Measurements from ENCODE around the gene ATP9A. TPM values are rescaled to one million over a fixed set of nuclear protein-coding genes. Genes with fewer than 3 reads are reported as not detected.
A peak's percentile ranks its signal among the peaks of the same experiment; 100 is the strongest.

Gene ATP9A
- total RNA-seq, 1 experiment from 2014 or later: 12.1 TPM

- H3K27me3 ChIP-seq (ENCODE audit: insufficient read depth, low read length): no peaks in the 10 kb centered on the region
- no peak overlapping the region for H2BK120ac ChIP-seq (ENCODE audit: low read depth, low read length, poor library complexity, severe bottlenecking)
- no peak overlapping the region for H3K27ac ChIP-seq (ENCODE audit: insufficient read length, low read depth, low read length)
- H2BK15ac ChIP-seq (ENCODE audit: low read depth, low read length): no peak overlapping the region
- H2AK5ac ChIP-seq (ENCODE audit: insufficient read length, low read length): no peak overlapping the region
- H3K79me2 ChIP-seq (ENCODE audit: insufficient read depth, low read length): no peaks in the 10 kb centered on the region
- Mint-ChIP-seq H3K36me3 (ENCODE audit: insufficient read depth in 1 of 3, low read depth in 3 of 3) (no peaks in the 10 kb centered on the region), H3K9me3 (no peaks in the 10 kb centered on the region), H3K4me3 (no peak overlapping the region), H3K27me3 (ENCODE audit: low read depth) (no peaks in the 10 kb centered on the region), H3K27ac (peak overlapping the region in 1 of 3 experiments; percentile 44; a peak in 1 of 7 replicates), H3K4me1 (peaks cover 12 to 15% of the 10 kb centered on the region in 2 experiments; a peak in 3 of 4 replicates)
- H3K4me1 ChIP-seq (ENCODE audit: insufficient read depth, low read length): no peaks in the 10 kb centered on the region
- H4K8ac ChIP-seq (replicated peaks; ENCODE audit: insufficient read length, low read depth, low read length): no peak overlapping the region
- H3K14ac ChIP-seq (ENCODE audit: insufficient read depth, low read length): no peak overlapping the region; the same call in 1 of the 2 replicates
- H3K9ac ChIP-seq (ENCODE audit: extremely low read depth, insufficient read length, low read length): no peak overlapping the region
- no peak overlapping the region for H3K4ac ChIP-seq (ENCODE audit: low read depth, low read length)
- DNase-seq: no peak
- no peak overlapping the region for H2BK20ac ChIP-seq (ENCODE audit: low read depth, low read length, poor library complexity, severe bottlenecking)
- no peak overlapping the region for H3K56ac ChIP-seq (ENCODE audit: insufficient read length, low read depth, low read length)
- WGBS (ENCODE audit: extremely low coverage, insufficient read length, low lambda C conversion rate): no CpG with 5 or more reads among the region's 7 CpGs
- TF ChIP-seq CTCF (conservative IDR thresholded peaks at IDR 0.05): no peak
- H3K9me3 ChIP-seq (ENCODE audit: control insufficient read depth, low read depth, low read length): no peaks in the 10 kb centered on the region
- H3K4me2 ChIP-seq (ENCODE audit: insufficient read depth, insufficient read length, low read length): no peak overlapping the region
- H3T11ph ChIP-seq (ENCODE audit: low read length): no peak overlapping the region
- no peak overlapping the region for H2BK5ac ChIP-seq (ENCODE audit: insufficient read length, low read length)
- no peak overlapping the region for H2AFZ ChIP-seq (ENCODE audit: low read length)
- no peaks in the 10 kb centered on the region for H3K23me2 ChIP-seq (ENCODE audit: insufficient read length, low read depth, low read length, poor library complexity, severe bottlenecking)
- no peak overlapping the region for H2BK12ac ChIP-seq (ENCODE audit: insufficient read length, low read depth, low read length)
- H3K79me1 ChIP-seq (ENCODE audit: insufficient read depth, low read depth, low read length, poor library complexity, severe bottlenecking): no peaks in the 10 kb centered on the region
- no peak overlapping the region for H3K18ac ChIP-seq (ENCODE audit: insufficient read length, low read depth, low read length)
- no peaks in the 10 kb centered on the region for H4K20me1 ChIP-seq (ENCODE audit: control insufficient read depth, insufficient read depth, insufficient read length)
- H4K91ac ChIP-seq (ENCODE audit: insufficient read length, low read depth, low read length): no peak overlapping the region
- H4K5ac ChIP-seq (ENCODE audit: insufficient read length, low read depth, low read length): no peak overlapping the region
- no peak overlapping the region for H3K23ac ChIP-seq (ENCODE audit: insufficient read length, low read depth, low read length)
Observed at GRCh38 chr20:51731731-51732095, 36.5 kb downstream of the ATP9A start.

Data from H9 (cell line).